SIG-M5 (cell line): ENCODE measurements around the gene SLCO2B1.

ENCODE experiments used
- DNase-seq: peaks from one replicate; lab custom pipeline; 2025; lab: John Stamatoyannopoulos, UW

The SLCO2B1 gene

DNA sequence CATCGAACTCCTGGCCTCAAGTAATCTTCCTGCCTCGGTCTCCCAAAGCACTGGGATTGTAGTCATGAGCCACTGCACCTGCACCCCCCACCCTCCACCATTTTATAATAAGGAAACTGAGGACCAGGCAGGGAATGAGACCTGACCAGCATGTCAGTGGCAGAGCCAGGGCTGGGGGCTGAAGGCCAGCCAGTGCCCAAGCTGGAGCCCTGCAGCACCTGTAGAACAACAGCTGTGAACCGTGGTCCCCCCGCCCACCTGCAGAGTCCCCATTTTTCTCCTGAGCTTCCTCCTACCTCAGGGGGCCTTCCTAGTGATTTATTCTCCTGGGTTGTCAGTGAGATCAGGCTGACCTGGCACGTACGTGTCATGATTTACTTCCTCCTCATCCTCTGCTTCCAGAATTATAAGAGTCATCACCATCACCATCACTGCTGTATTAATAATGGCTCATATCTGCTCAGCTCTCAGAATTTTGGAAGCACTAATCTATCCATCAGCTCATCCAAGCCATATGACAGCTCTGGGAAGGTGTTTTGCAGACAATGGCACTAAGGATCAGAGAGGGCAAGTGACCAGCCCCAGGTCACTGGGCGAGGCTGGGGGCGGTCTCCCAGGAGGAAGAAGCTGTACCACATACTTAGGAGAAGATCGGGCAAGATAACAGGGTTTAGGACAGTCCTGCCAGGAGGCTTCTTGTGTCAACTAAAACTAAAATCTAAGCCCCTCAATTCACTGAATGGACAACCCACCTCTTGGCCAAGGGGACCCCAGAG lies 5.5 kb upstream of the SLCO2B1 start:
- no peak for DNase-seq

- DNase-seq: no peak
Measured at GRCh38 chr11:75145972-75146519, 4.9 kb upstream of the SLCO2B1 start.

DNA sequence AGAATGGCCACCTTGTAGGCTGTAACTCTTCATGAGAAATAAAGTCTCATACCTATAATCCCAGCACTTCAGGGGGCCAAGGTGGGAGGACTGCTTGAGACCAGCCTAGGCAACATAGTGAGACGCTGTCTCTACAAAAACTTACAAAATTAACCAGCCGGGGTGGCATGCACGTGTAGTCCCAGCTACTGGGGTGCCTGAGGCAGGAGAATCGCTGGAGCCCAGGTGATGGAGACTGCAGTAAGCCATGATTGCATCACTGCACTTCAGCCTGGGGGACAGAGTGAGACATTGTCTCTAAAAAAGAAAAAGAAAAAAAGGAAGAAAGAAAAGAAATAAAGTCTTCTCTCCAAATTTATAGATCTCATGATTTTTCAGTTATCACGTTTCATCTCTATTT lies 4.2 kb upstream of the SLCO2B1 start:
- DNase-seq: no peak

GRCh38 chr11:75147191-75147874 lies 3.6 kb upstream of the SLCO2B1 start:
- DNase-seq: no peak

DNA sequence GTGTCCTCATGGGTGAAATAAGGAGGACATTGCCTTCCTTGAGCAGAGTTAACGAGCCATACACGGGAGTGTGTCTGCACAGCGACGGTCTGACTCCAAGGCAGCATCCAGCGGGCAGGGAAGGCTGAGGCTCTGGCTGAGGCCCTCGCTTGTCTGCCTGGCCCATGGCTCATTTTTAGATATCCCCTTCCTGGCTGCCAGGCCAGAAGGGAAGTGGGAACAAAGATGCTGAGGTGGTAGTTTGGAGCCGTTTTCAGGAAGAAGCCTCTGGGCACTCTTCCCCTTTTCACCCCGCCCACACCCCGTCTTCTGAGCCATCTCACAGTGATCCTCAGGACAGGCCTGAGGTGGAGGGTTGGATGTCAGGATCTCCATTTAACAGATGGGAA lies 3.0 kb upstream of the SLCO2B1 start:
- DNase-seq: no peak

- DNase-seq: no peak
Measured at GRCh38 chr11:75148436-75148983, 2.4 kb upstream of the SLCO2B1 start.

GRCh38 chr11:75149766-75150465 lies 991 bp upstream of the SLCO2B1 start:
- DNase-seq: no peak

DNA sequence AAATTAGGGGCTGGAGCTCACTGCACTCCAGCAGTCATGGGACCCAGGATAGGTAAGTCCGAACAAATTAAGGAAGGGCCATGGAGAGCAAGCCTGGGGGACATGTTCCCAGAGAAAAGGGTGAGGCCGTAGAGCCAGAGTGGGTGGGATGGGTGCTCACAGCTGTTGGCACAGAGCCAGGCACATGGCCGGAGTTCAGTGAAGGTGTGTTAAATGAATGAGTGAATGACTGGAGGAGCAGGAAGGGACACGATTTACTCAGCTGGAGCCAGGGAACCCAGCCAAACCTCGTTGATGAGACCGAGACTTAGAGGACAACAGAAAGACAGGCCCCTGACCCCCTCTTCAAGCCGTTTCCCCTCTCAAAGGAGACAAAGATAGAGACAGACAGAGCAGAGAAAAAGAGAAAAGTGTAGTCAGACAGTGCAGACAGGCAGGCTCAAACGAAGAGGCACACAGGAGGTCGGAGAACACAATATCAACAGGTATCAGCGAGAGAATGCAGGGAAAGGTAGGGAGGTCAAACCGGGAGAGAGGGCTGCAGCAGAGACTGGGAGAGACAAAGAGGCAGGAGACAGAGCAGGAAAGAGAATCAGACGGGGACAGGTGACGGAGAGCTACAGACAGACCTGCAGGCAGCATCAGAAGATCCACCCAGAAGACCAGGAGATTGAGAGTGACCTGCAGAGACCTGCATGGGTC lies 590 bp downstream of the SLCO2B1 start:
- DNase-seq: no peak

- no peak for DNase-seq
Measured at GRCh38 chr11:75152090-75152489, 1.2 kb downstream of the SLCO2B1 start.

DNA sequence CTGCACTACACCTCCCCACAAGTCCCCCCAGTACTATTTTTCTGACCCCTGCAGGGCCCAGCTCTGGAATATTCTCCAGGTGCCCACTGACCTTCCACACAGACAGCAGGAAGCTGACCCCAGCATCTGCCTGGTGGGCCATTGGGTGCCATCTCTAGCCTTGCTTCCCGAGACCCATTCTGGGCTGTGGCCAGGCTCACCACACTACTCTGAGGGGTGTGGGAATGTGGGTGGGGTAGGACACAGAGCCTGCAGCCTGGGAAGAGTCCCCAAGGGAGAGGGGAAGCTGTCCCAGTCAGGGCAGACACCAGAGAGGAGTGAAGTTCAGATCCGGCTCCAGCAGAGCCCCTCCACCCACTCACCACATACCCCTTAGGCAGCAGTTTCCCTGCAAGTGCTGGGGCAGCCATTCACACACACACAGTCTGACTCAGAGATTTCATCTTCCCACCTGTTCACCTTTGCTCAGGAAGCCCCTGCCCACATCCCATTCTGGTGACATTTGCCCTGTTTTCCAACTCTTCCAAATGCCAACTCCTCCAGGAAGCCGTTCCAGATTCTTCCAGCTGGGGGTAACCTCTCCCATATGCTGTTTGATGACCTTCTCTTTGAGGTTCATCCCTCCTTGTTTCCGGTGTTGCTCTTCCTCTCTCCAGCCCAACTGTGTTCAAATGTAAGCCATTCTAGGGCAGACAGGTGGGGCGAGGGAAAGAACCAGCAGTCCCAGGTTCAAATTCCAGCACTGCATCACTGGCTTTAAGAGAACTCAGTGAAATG lies 1.9 kb downstream of the SLCO2B1 start:
- DNase-seq: no peak

GRCh38 chr11:75154646-75155569 lies 4.0 kb downstream of the SLCO2B1 start:
- DNase-seq: no peak

GRCh38 chr11:75155570-75156422 lies 4.9 kb downstream of the SLCO2B1 start:
- no peak for DNase-seq

GRCh38 chr11:75158241-75158640 lies 7.3 kb downstream of the SLCO2B1 start:
- DNase-seq: no peak

DNA sequence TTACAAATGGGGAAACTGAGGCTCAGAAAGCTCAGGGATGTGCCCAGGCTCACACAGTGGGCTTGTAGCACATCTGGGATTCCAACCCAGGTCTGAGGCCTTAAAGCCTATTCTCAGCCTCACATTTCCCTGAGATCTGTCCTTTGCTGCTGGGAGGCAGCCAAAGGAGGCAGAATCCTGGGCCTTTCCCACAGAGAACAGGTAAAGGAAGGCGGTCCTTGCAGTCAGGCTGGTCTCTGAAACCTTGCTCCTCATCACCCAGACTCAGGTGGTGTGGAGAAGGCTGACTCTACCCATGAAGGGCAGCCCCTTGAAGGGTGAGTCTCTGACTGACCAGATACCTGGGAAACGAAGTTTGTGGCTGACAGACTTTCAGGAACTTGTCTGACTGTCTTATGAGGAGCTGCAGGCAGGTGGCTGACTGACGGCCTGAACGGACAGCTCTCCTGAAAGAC lies 7.8 kb downstream of the SLCO2B1 start:
- DNase-seq: no peak

GRCh38 chr11:75159151-75159953 lies 8.4 kb downstream of the SLCO2B1 start:
- no peak for DNase-seq

DNA sequence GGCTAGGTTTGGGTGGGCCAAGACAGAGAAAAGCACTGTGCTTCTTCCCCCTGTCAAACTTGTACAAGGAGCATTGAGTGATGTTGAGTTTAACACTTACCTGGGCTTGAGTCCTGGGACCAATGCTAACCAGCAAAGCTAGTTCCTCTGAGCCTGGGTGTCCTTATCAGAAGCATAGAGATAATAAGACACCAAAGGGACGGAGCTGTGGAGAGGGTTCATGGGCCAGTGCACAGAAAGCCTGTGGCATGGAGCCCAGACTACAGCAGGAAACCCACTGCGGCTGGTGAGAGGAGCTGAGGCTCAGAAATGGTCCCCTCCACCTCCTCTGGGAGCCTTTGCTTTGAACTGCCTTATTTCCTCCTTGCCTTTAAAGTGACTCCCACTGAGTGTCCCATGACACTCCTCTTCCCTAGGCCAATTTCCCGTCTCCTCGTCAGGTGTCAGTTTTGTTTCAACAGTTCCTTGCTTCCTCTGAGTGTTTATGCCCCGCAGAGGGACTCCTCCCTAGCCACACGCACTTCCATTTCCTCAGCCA lies 9.4 kb downstream of the SLCO2B1 start:
- no peak for DNase-seq

- no peak for DNase-seq
Measured at GRCh38 chr11:75160880-75161279, 10.0 kb downstream of the SLCO2B1 start.
